HUES64 (cell line): ENCODE results near the gene PMFBP1. TPM values are rescaled to one million over a fixed set of nuclear protein-coding genes. Genes with fewer than 3 reads are reported as not detected.

Source experiments
- H3K27ac ChIP-seq: 2 replicates; pipeline ENCODE4 v1.7.0; 2013; ENCODE audit warnings: low read depth, low read length, inconsistent platforms
- H3K27me3 ChIP-seq: 2 replicates; pipeline ENCODE4 v1.6.1; 2013; ENCODE audit warnings: mild to moderate bottlenecking, low read length; ENCODE audit not compliant: insufficient read depth
- H3K36me3 ChIP-seq: 2 replicates; pipeline ENCODE4 v1.6.1; 2013; ENCODE audit warnings: mild to moderate bottlenecking, low read length; ENCODE audit not compliant: insufficient read depth
- H3K4me1 ChIP-seq: 2 replicates; pipeline ENCODE4 v1.6.1; 2013; ENCODE audit warnings: mild to moderate bottlenecking, low read length, moderate library complexity; ENCODE audit not compliant: insufficient read depth
- H3K4me3 ChIP-seq: 2 replicates; pipeline ENCODE4 v1.5.1; 2013; ENCODE audit warnings: mild to moderate bottlenecking, low read length, moderate library complexity
- H3K9ac ChIP-seq: 2 replicates; pipeline ENCODE4 v1.6.1; 2013; ENCODE audit warnings: mild to moderate bottlenecking, low read depth, low read length
- H3K9me3 ChIP-seq: 2 replicates; pipeline ENCODE4 v1.6.1; 2013; ENCODE audit warnings: low read depth, low read length; ENCODE audit not compliant: insufficient read depth
- WGBS: fragments of 150-250, 120-280 bp; methylation state at CpG from one replicate; pipeline ENCODE4 v1.1.7; 2013; ENCODE audit warnings: missing lambda C conversion rate; 5-methylcytosine and 5-hydroxymethylcytosine counted together
- polyA plus RNA-seq, 2 experiments: library from polyadenylated mRNA; stranded (reverse); fragments of 50-300 nt; gene quantifications; one replicate each; pipeline ENCODE4 v1.2.3, GENCODE V29; 2013

The PMFBP1 gene, protein sequence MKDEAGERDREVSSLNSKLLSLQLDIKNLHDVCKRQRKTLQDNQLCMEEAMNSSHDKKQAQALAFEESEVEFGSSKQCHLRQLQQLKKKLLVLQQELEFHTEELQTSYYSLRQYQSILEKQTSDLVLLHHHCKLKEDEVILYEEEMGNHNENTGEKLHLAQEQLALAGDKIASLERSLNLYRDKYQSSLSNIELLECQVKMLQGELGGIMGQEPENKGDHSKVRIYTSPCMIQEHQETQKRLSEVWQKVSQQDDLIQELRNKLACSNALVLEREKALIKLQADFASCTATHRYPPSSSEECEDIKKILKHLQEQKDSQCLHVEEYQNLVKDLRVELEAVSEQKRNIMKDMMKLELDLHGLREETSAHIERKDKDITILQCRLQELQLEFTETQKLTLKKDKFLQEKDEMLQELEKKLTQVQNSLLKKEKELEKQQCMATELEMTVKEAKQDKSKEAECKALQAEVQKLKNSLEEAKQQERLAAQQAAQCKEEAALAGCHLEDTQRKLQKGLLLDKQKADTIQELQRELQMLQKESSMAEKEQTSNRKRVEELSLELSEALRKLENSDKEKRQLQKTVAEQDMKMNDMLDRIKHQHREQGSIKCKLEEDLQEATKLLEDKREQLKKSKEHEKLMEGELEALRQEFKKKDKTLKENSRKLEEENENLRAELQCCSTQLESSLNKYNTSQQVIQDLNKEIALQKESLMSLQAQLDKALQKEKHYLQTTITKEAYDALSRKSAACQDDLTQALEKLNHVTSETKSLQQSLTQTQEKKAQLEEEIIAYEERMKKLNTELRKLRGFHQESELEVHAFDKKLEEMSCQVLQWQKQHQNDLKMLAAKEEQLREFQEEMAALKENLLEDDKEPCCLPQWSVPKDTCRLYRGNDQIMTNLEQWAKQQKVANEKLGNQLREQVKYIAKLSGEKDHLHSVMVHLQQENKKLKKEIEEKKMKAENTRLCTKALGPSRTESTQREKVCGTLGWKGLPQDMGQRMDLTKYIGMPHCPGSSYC
- 0.40 TPM for polyA plus RNA-seq (2013, experiment 1 of 2)
- 0.51 TPM for polyA plus RNA-seq (2013, experiment 2 of 2)

DNA sequence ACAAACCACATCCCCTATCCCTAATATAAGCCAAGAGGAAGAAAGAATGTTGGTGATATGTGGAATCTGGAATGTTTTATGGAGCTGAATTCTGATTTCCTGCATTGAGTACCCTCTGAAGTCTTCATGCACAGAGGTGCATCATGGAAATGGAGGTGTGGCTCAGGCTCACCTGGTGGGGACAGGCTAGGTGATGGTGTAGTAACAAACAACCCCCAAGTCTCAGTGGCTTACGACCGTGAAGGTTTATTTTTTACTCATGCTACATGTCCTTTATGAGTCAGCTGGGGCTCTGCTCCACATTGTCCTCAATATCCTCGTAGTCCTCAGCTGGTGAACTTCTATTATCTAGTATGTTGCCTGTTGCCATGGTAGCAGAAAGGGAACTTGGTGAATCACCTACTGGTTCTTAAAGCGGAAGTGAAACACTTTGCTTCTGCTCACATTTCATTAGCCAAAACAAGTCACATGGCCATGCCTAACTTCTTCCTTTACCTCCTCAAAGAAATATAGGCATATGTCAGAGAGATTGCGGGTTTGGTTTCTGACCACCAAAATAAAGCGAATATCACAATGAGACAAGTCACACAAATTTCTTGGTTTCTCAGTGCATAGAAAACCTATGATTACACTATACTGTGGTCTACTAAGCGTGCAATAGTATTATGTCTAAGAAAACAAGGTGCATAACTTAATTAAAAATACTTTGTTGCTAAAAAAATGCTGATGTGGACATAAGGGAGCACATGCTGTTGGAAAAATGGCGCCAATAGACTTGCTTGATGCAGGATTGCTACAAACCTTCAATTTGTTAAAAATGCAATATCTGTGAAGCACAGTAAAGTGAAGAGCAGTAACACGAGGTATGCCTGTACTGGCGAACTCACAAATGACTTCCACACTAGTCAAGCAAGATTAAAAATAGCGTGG is at the start of gene PMFBP1:
PMFBP1 (minus strand) TSS at position 51 of the 930 bp plus-strand sequence. CDS start 947 bp downstream, outside the sequence.
- no peak within 1 kb of the TSS for H3K27ac ChIP-seq
- WGBS: 91% methylated on average over 11 of the region's 11 CpGs

GRCh38 chr16:72221630-72222024 is 49.7 kb upstream of the PMFBP1 start:
- Histone ChIP-seq H3K4me1 (no peaks in the 10 kb centered on the region), H3K27ac (no peak overlapping the region), H3K9ac (no peak overlapping the region), H3K4me3 (no peak overlapping the region), H3K27me3 (no peaks in the 10 kb centered on the region), H3K36me3 (no peaks in the 10 kb centered on the region), H3K9me3 (no peaks in the 10 kb centered on the region)
- WGBS: 83% methylated on average over 4 of the region's 5 CpGs

More for the DNA sequence above, at the start of gene PMFBP1:
- Histone ChIP-seq H3K36me3 (no peaks in the 10 kb centered on the region), H3K27me3 (no peaks in the 10 kb centered on the region), H3K9me3 (no peaks in the 10 kb centered on the region), H3K4me3 (no peak within 1 kb of the TSS), H3K9ac (no peak within 1 kb of the TSS), H3K4me1 (no peaks in the 10 kb centered on the region; the same call in 1 of the 2 replicates)

DNA sequence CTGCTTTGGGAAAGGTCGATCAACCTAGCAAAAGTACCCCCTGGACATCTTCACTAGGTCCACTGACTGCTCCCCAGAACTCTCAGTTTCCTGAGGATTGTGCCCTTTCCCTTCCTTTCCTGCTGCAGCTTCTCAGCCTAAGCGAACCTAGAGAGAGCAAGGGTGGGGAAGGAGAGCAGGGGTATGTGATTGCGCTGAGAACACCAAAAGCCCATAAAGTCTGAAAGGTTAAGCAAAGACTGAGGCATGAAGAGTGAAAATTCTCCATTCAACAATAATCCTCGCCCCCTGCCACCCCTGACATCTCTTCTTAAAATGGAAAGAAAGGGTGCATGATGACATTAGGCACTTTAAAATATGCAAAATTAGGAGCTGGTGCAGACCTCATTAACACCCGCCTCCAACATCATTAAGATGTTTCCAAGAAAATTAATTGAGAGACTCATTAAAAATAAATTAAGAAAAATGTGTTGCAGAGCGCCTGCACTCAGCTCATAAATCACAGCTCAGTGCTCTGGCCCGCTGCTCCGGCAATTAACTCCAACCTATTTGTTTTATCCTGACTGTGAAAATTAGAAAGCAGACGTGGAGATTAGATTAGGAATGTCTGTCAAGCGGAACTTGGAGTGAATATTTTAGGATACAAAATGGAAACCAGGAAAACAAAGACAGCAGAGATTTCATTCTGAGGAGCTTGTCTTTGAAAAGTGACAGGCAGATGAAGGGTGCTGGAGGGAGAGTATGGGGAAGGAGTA is 49.1 kb upstream of the PMFBP1 start:
- Histone ChIP-seq H3K9me3 (no peaks in the 10 kb centered on the region), H3K4me1 (no peaks in the 10 kb centered on the region), H3K4me3 (no peak overlapping the region), H3K27ac (no peak overlapping the region), H3K36me3 (no peaks in the 10 kb centered on the region), H3K9ac (no peak overlapping the region), H3K27me3 (no peaks in the 10 kb centered on the region)
- WGBS: 88% methylated on average over 7 of the region's 10 CpGs

DNA sequence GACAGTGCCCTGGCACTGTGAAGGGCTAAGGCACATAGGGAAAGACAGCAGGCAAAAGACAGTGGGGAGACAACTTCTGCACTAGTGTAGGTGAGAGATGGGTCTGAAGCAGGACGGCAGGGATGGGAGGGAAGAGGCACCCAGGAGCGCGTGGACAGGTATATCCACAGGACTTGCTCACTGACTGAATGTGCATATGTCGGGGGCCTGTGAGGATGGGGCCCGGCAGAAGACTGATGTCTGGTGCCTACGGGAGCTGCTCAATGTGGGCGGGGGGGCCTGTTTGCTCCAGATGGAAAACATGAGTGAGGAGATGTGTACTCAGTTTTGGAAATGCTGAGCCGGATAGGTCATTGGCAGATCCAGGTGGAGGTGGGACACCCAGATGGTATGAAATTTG is 47.3 kb upstream of the PMFBP1 start:
- Histone ChIP-seq H3K27me3 (no peaks in the 10 kb centered on the region), H3K4me1 (no peaks in the 10 kb centered on the region), H3K4me3 (no peak overlapping the region), H3K36me3 (no peaks in the 10 kb centered on the region), H3K9me3 (0 out of 2 replicates have a peak, but pooled peaks cover 2% of the 10 kb centered on the region), H3K9ac (no peak overlapping the region), H3K27ac (no peak overlapping the region)
- WGBS: 93% methylated on average over 8 of the region's 8 CpGs

DNA sequence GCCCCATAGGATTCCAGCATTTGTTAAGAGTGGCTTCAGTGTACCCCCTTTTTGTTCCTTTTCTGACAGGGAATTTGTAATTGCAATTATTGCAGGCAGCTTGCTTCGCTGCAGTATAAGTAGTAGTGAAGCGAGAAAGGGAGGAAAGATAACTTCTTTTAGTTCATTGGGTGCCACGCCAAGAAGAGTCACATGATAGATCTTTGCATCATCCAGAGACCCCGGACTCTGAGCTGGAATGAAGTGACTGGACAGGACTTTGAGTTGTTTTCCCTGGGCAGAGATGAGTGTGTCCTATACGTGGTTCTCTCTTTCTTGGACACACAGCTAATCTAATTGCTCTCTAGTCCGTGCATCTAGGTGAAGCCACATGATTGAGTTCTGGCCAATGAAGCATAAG is 44.8 kb upstream of the PMFBP1 start:
- H3K27me3 ChIP-seq: no peaks in the 10 kb centered on the region
- no peak overlapping the region for H3K9ac ChIP-seq
- 0 out of 2 replicates have a peak, but pooled peaks cover 3% of the 10 kb centered on the region for H3K9me3 ChIP-seq
- no peaks in the 10 kb centered on the region for H3K36me3 ChIP-seq
- H3K4me1 ChIP-seq: no peaks in the 10 kb centered on the region
- WGBS: 91% methylated on average over 6 of the region's 6 CpGs
- H3K27ac ChIP-seq: no peak overlapping the region
- no peak overlapping the region for H3K4me3 ChIP-seq

DNA sequence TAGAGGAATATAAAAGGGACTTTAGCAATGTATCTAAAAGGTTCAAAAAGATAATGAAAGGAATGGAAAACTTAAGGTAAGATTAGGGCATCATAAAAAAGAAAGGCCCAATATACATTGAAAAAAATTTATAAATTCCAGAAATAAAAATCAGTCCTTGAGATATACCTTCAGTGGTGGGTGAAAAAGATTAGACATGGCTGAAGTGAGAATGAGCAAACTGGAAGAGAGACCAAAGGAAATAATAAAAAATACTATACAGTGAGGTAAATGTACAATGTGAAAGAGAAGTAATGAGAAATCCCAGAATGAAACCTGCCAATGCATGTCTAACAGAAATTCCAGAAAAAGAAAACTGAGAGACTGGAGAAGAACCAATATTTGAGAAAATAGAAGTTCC is 42.9 kb upstream of the PMFBP1 start:
- Histone ChIP-seq H3K36me3 (no peaks in the 10 kb centered on the region), H3K4me3 (no peak overlapping the region), H3K27me3 (no peaks in the 10 kb centered on the region), H3K9me3 (0 out of 2 replicates have a peak, but pooled peaks cover 3% of the 10 kb centered on the region), H3K27ac (no peak overlapping the region), H3K9ac (no peak overlapping the region), H3K4me1 (no peaks in the 10 kb centered on the region)

DNA sequence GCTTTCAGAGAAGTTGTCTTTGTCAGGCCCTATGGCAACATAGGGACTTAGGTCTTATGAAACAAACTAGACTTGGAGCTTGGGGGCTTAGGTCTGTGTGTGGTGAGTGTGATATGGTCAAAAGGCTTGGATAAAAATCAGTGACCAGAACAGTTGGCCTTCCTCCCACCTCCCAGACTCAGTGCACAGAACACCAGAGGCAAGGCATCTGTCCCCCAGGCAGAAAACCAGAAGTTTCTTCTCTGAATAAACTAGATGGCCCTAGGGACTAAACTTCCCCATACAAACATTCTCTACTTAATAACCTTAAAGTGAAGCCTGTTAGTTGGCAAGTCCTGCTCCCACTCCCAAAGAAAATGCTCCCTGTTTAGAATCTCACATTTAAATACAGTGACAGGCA is 39.2 kb upstream of the PMFBP1 start:
- Histone ChIP-seq H3K9ac (no peak overlapping the region), H3K27me3 (no peaks in the 10 kb centered on the region), H3K36me3 (no peaks in the 10 kb centered on the region), H3K27ac (no peak overlapping the region), H3K4me1 (no peaks in the 10 kb centered on the region), H3K9me3 (0 out of 2 replicates have a peak, but pooled peaks cover 3% of the 10 kb centered on the region), H3K4me3 (no peak overlapping the region)

DNA sequence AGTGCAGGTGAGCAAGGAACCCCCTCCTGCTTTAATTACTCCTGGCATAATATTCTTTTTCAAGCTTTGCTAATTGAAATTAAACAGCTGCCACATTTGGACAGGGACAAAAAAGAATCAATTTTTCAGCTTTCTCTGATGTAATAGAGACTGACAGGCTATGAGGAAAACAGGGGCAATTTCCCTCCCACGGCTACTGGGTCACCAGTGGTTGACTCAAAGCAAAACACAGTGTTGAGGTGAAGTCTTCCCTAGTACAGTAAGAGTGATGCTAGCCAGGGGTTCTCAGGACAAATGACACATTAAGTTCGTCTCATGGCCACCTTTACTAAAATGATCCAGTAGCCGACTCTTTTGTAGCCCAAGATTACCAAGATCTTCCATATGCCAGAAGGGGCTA is 38.6 kb upstream of the PMFBP1 start:
- Histone ChIP-seq H3K27ac (no peak overlapping the region), H3K4me3 (no peak overlapping the region), H3K9me3 (0 out of 2 replicates have a peak, but pooled peaks cover 3% of the 10 kb centered on the region), H3K9ac (no peak overlapping the region), H3K4me1 (no peaks in the 10 kb centered on the region), H3K36me3 (no peaks in the 10 kb centered on the region), H3K27me3 (no peaks in the 10 kb centered on the region)
- WGBS: 89% methylated on average over 3 of the region's 3 CpGs

DNA sequence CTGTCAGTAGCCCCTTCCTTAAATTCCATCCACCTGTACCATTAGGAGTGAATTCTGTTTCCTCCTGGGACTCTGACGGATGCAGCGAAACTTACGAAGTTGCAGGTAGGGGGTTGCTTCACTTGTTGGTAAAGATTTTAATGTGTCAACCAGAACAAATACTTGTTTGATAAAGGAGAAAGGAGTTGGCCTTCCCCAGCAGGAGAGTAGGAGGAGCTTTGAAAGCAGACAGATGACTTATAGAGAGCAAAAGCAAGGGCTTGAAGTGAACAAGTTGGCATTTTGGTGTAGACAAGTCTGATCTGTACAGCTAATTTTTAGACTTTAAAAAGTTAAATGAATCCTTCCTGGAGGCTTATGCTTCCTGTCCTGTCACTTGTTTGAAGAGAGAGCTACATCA is 38.1 kb upstream of the PMFBP1 start:
- H3K4me1 ChIP-seq: no peaks in the 10 kb centered on the region

DNA sequence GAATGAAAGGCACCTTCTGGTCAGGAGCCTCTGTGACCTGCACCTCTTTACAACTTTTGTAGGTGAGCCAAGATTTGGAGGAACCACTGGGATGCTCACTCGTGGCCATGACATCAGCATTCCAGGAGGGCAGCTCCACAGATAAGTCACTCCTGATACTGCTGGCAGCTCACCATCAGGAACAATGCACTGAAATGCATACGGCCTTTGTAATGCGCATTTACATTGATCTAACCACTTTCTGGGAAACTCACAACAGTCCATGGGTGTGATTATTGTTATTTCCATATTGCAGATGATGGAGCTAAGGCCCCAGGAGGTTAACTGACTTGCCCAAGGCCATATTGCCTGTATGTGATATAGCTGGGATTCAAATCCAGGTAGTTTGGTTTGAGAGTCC is 34.3 kb upstream of the PMFBP1 start:
- Histone ChIP-seq H3K36me3 (no peaks in the 10 kb centered on the region), H3K9me3 (no peaks in the 10 kb centered on the region), H3K9ac (no peak overlapping the region), H3K4me1 (no peaks in the 10 kb centered on the region), H3K4me3 (no peak overlapping the region), H3K27me3 (no peaks in the 10 kb centered on the region), H3K27ac (no peak overlapping the region)
- WGBS: 88% methylated on average over 3 of the region's 3 CpGs

More for the DNA sequence above, 38.1 kb upstream of the PMFBP1 start:
- Histone ChIP-seq H3K27me3 (no peaks in the 10 kb centered on the region), H3K9me3 (0 out of 2 replicates have a peak, but pooled peaks cover 3% of the 10 kb centered on the region), H3K27ac (no peak overlapping the region), H3K9ac (no peak overlapping the region), H3K36me3 (no peaks in the 10 kb centered on the region), H3K4me3 (no peak overlapping the region)
- 97% methylated on average over 3 of the region's 3 CpGs for WGBS
